GM18507 (cell line): ENCODE data around the gene MPC1.
A peak's percentile ranks its signal among the peaks of the same experiment; 100 is the strongest.

Experiments used
- DNase-seq: peaks from one replicate; pipeline ENCODE4 v3.0.0; 2011; ENCODE audit warnings: low read depth; ENCODE audit not compliant: insufficient read length; ENCODE audit errors: extremely low spot score
- FAIRE-seq: peaks from 2 replicates; lab custom pipeline; 2011; peaks lifted over from hg19 to GRCh38; lab: Jason Lieb, UNC

Gene MPC1

DNA sequence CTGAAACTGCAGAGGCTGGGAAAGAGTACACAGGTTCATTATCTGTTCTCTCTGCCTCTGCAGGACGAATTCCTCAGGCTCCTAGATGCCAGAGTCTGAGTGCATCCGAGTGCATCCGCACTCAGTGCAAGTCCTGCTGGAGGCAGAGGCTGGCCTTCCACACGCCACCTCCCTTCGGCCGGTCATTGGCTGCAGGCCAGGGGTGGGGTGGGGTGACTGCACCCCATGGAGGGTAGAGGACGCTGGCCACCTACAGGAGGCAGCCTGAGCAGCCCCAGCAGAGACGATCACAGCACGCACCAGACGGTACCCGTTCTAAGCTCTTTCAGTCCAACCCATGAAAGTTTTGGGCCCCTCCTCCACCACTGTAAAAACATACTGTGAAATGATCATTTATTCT is 52.1 kb downstream of the MPC1 start:
- no peak for DNase-seq
- FAIRE-seq, result no peak

DNA sequence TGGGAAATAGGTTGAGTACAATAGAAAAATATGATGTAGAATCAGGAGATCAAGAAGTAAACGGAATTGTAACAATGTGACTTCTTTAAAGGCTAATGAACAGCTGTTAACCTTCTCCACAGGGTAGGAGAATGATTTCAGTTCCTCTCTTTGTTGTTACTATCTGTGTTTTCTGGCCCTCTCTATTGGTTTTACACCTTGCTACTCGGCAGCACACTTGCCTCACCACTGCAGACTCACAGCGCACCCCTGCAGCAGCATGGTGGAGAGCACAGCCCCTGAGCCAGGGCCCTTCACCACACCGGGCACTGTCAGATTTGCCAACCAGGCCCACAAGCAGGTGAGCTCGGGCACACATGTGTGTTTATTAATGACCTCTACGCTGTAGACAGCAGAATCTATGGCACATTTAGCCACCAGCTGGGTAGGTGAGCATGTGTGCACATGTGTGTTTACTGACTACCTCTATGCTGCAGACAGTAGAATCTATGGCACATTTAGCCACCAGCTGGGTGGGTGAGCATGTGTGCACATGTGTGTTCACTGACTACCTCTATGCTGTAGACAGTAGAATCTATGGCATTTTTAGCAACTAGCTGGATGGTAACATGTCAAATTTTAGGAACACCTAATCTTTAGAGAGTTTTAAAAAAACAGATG is 57.2 kb downstream of the MPC1 start:
- FAIRE-seq (peak; percentile 66), DNase-seq (no peak)

DNA sequence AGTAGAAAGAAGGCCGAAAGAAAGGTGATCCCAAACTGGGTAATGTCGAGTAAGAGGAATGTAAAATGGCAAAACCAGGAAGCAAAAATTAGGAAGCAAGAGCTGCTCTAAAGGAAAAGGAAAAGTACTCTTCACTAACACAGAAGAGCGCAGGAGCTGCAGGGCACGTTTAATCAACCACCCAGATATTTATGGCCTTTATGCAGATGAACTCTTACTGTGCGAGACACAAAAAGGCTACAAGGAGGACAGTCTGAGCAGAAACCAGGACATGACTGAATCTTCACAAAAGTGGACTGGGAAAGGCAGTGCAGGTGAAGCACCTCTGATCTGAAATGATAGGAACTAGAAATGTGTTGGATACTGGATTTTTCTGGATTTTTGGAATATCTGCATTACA is 59.3 kb downstream of the MPC1 start:
- FAIRE-seq, result no peak
- DNase-seq, result no peak

DNA sequence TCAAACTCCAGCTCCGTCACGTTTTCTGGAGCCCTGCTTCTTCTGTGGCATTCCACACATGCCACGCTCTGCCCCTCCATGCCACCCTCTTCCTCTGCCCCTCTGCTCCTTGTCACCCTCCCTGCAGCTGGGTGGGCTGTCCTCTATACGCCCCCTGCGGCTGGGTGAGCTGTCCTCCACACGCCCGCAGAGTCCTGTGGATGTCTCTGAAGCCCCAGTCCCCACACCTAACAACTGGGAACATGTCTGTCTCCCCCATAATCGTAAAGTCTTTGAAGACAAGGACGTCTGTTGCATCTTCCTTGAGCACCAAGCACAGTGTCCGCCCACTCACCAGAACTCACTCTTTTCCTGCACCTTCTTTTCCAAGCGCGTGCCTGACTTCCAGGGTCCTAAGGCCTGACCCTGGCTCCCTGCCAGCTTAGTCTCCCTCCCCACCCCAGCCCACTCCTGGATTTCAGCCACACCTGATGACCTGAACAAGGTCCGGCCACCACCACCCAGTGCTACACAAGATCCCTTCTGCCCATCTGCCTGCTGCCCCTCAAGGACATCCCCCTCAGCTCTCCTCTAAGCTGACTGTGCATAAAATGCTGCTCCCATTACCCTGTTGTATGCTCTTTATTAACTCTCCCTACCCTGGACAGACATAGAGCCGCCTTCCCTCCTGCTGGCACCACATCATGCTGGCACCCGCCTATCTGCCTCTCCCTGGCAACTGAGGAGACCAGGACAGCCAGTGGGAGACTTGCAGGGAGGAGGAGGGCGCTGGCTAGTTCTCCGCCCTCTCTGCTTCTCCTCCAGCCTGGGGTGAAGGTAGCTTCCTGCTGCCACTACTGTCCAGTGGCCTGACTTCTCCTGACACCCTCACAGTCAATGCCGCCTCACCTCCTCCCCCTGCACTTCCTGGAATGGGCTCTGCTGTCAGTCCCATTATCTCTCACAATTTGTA is 63.8 kb downstream of the MPC1 start:
- no peak for DNase-seq
- FAIRE-seq, result no peak

DNA sequence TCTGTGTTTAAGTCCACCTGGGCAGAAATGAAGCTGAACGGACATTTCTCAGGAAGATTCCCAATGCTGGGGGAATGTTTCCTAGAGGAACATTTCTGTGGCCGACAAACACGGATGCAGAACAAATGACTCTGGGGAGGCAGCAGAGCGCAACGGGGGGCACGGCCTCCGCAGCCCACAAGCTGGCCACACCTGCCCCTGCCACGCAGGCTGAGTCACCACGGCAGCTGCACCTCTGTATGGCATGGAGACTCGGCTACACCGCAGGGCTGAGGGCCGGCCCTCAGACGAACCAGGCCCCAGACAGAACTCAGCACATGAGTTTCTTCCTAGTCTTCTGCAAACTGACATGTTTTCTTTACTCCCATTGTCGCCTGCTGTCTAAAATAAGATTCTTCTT is 64.5 kb downstream of the MPC1 start:
- no peak for DNase-seq
- no peak for FAIRE-seq

DNA sequence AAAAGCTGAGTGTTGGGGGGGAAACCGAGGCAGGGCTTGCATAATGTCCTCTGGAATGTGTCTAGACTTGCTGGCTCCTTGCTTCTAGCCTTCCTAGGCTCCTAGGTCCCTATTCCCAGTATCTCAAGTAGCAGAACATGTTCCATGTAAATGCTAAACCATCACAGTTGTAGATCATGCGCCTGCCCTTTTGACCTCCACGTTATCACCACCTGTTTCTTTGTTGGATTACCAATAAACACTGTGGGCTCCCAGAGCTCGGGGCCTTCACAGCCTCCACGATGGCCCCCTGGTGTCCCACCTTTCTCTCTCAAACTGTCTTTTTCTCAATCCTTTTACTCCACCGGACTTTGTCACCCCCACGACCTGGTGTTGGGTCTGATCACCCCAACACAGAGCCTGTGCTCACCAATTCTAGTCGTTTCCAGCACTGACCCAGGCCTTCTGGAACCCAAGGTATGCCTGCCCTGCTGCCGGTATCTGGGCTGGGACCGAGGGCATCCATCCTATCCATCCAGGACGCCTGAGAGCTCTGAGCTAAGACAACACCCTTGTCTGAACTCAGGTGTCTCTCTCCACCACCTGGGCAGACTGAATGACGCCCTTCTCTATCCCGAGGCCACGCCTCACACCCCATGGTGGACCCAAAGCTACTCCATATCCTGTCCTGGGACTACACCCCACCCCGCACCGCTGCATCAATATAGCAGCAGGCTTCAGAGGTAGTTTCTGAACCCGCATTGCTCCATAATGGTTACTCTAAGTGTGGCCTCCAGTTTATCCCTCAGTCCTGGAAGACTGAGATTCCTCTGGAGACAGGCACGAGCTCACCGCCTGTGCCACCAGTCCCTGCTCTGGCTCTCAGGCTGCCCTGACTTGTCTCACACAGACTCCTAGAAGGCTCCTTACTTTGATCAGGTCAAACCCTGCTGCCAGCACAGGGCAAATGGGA is 65.2 kb downstream of the MPC1 start:
- DNase-seq (no peak), FAIRE-seq (no peak)

DNA sequence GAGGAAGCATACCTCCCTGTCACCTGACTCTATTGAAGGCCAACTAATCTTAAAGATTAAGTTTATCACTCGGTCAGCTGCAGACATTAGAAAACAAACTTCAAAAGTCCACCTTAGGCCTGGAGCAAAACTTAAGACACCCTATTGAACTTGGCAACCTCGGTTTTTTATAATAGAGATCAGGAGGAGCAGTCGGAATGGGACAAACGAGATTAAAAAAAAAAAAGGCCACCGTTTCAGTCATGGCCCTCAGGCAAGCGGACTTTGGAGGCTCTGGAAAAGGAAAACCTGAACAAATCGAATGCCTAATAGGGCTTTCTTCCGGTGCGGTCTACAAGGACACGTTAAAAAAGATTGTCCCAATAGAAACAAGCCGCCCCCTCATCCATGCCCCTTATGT is 67.3 kb downstream of the MPC1 start:
- DNase-seq, result no peak
- FAIRE-seq, result no peak
